IMR-90 (cell line): ENCODE results near the gene PIGW. TPM values are rescaled to one million over a fixed set of nuclear protein-coding genes. Genes with fewer than 3 reads are reported as not detected.

Experiments used
- ATAC-seq: fragments of 200-7000 bp; cut with Tn5 transposase; 2 replicates; pipeline ENCODE4 v1.9.1; 2020; ENCODE audit warnings: low read depth, mild to moderate bottlenecking, moderate library complexity
- BruUV-seq: library from RNA; stranded (reverse); fragments of 400-500 nt; replicated peaks from 2 replicates; lab custom pipeline; 2021; lab: Mats Ljungman, UMichigan
- CTCF ChIA-PET: fragments of 300-600 bp; formaldehyde crosslinking; extraction: SDS; loops from one replicate; lab custom pipeline; 2021; ENCODE audit warnings: antibody characterized with exemption; lab: Yijun Ruan, JAX
- POLR2A ChIA-PET: fragments of 300-600 bp; sonication (Branson Sonifier 250); formaldehyde crosslinking; loops from one replicate; lab custom pipeline; 2022; ENCODE audit warnings: antibody characterized with exemption; ENCODE audit not compliant: unreplicated experiment; lab: Charles Lee
- DNase-seq: peaks from one replicate; pipeline ENCODE4 v3.0.0; 2013
- H2AFZ ChIP-seq: replicated peaks from 2 replicates; pipeline ENCODE3; 2013; ENCODE audit warnings: low read length, mild to moderate bottlenecking; ENCODE audit not compliant: poor library complexity
- H2AK5ac ChIP-seq: 2 replicates; pipeline ENCODE4 v1.6.1; 2013; ENCODE audit warnings: low read depth, low read length, inconsistent platforms
- H2AK9ac ChIP-seq: replicated peaks from 2 replicates; pipeline ENCODE3; 2013; ENCODE audit warnings: mild to moderate bottlenecking, low read depth, low read length, moderate library complexity; ENCODE audit not compliant: poor library complexity
- H2BK120ac ChIP-seq: 2 replicates; pipeline ENCODE4 v1.6.1; 2013; ENCODE audit warnings: low read depth, low read length, inconsistent platforms
- H2BK15ac ChIP-seq: 3 replicates; pipeline ENCODE4 v1.6.1; 2013; ENCODE audit warnings: low read depth, low read length, inconsistent platforms
- H2BK20ac ChIP-seq: 2 replicates; pipeline ENCODE4 v1.6.1; 2013; ENCODE audit warnings: low read depth, mild to moderate bottlenecking, inconsistent platforms, low read length, moderate library complexity
- H2BK5ac ChIP-seq: 2 replicates; pipeline ENCODE4 v1.6.1; 2013; ENCODE audit warnings: mild to moderate bottlenecking, low read depth, low read length, inconsistent platforms; ENCODE audit not compliant: poor library complexity, severe bottlenecking
- H3K14ac ChIP-seq: replicated peaks from 2 replicates; pipeline ENCODE4 v1.6.1; 2013; ENCODE audit warnings: low read depth, low read length, inconsistent platforms
- H3K18ac ChIP-seq: 2 replicates; pipeline ENCODE4 v1.6.1; 2013; ENCODE audit warnings: low read depth, low read length, control low read depth
- H3K23ac ChIP-seq: 2 replicates; pipeline ENCODE4 v1.6.1; 2013; ENCODE audit warnings: low read depth, low read length, inconsistent platforms
- H3K27ac ChIP-seq: 2 replicates; pipeline ENCODE4 v1.5.1; 2013; ENCODE audit warnings: mild to moderate bottlenecking, control low read depth, low read length; ENCODE audit not compliant: insufficient read depth
- H3K27me3 ChIP-seq: 2 replicates; pipeline ENCODE4 v1.6.1; 2013; ENCODE audit warnings: low read length; ENCODE audit not compliant: control insufficient read depth, insufficient read depth
- H3K36me3 ChIP-seq: 2 replicates; pipeline ENCODE4 v1.6.1; 2013; ENCODE audit warnings: low read length, mixed read lengths; ENCODE audit not compliant: control insufficient read depth, insufficient read depth
- H3K4ac ChIP-seq: 2 replicates; pipeline ENCODE4 v1.6.1; 2013; ENCODE audit warnings: low read depth, low read length, inconsistent platforms
- H3K4me1 ChIP-seq: 2 replicates; pipeline ENCODE4 v1.6.1; 2013; ENCODE audit warnings: low read length, mixed read lengths; ENCODE audit not compliant: control insufficient read depth, insufficient read depth
- H3K4me2 ChIP-seq: 2 replicates; pipeline ENCODE4 v1.6.1; 2013; ENCODE audit warnings: low read depth, mild to moderate bottlenecking, control low read depth, low read length, moderate library complexity
- H3K4me3 ChIP-seq: 2 replicates; pipeline ENCODE4 v1.5.1; 2013; ENCODE audit warnings: low read depth, mild to moderate bottlenecking, control low read depth, low read length, moderate library complexity; ENCODE audit not compliant: insufficient read depth
- H3K56ac ChIP-seq: 2 replicates; pipeline ENCODE4 v1.6.1; 2013; ENCODE audit warnings: low read length, inconsistent platforms; ENCODE audit not compliant: insufficient read depth; ENCODE audit errors: extremely low read depth
- H3K79me1 ChIP-seq, 2 experiments: 2 replicates each; pipeline ENCODE4 v1.6.1; 2013; ENCODE audit warnings: low read length in 2 of 2, inconsistent platforms in 1 of 2, low read depth in 1 of 2
- H3K9ac ChIP-seq: 2 replicates; pipeline ENCODE4 v1.6.1; 2013; ENCODE audit warnings: low read depth, low read length, control low read depth
- H3K9me1 ChIP-seq: 2 replicates; pipeline ENCODE4 v1.6.1; 2013; ENCODE audit warnings: low read length, inconsistent platforms; ENCODE audit not compliant: insufficient read depth
- H3K9me3 ChIP-seq: 2 replicates; pipeline ENCODE4 v1.6.1; 2013; ENCODE audit warnings: low read length; ENCODE audit not compliant: control insufficient read depth, insufficient read depth
- H4K20me1 ChIP-seq: 2 replicates; pipeline ENCODE4 v1.6.1; 2013; ENCODE audit warnings: low read length, inconsistent platforms; ENCODE audit not compliant: insufficient read depth
- H4K5ac ChIP-seq: 2 replicates; pipeline ENCODE4 v1.6.1; 2013; ENCODE audit warnings: mild to moderate bottlenecking, low read depth, low read length, control low read depth
- H4K8ac ChIP-seq, 2 experiments: 2 replicates each; pipeline ENCODE4 v1.6.1; 2013; ENCODE audit warnings: low read depth in 2 of 2, low read length in 2 of 2, control low read depth in 1 of 2, inconsistent platforms in 1 of 2
- H4K91ac ChIP-seq: 2 replicates; pipeline ENCODE4 v1.6.1; 2013; ENCODE audit warnings: low read depth, low read length, inconsistent platforms; ENCODE audit not compliant: insufficient read depth
- BHLHE40 ChIP-seq: fragments of 150-350 bp; IDR thresholded peaks from 2 replicates; pipeline ENCODE4 v1.6.1; 2016; ENCODE audit warnings: mild to moderate bottlenecking, low read depth, low read length
- CEBPB ChIP-seq: IDR thresholded peaks from 2 replicates; pipeline ENCODE4 v1.6.1; 2012; ENCODE audit warnings: low read depth, low read length, improper control_type of control experiment
- CHD1 ChIP-seq: IDR thresholded peaks from 2 replicates; pipeline ENCODE4 v1.6.1; 2012; ENCODE audit warnings: low read depth, low read length, improper control_type of control experiment
- ELK1 ChIP-seq: fragments of 150-350 bp; IDR thresholded peaks from 2 replicates; pipeline ENCODE4 v1.6.1; 2016; ENCODE audit warnings: low read depth, mild to moderate bottlenecking, low read length, moderate library complexity, borderline replicate concordance
- FOS ChIP-seq: fragments of 150-350 bp; IDR thresholded peaks from 2 replicates; pipeline ENCODE4 v1.6.1; 2016; ENCODE audit warnings: low read depth, low read length
- NFE2L2 ChIP-seq: fragments of 150-350 bp; IDR thresholded peaks from 2 replicates; pipeline ENCODE4 v1.6.1; 2016; ENCODE audit warnings: low read depth, mild to moderate bottlenecking, low read length
- POLR2A ChIP-seq: IDR thresholded peaks from 2 replicates; pipeline ENCODE4 v1.6.1; 2012; ENCODE audit warnings: mild to moderate bottlenecking, low read depth, low read length
- RAD21 ChIP-seq: IDR thresholded peaks from 2 replicates; pipeline ENCODE4 v1.6.1; 2012; ENCODE audit warnings: low read length, improper control_type of control experiment
- RCOR1 ChIP-seq: IDR thresholded peaks from 2 replicates; pipeline ENCODE4 v1.6.1; 2012; ENCODE audit warnings: mild to moderate bottlenecking, low read length, improper control_type of control experiment; ENCODE audit not compliant: insufficient replicate concordance
- RFX5 ChIP-seq: IDR thresholded peaks from 2 replicates; pipeline ENCODE4 v1.8.0; 2012; ENCODE audit warnings: low read depth, mild to moderate bottlenecking, low read length, moderate library complexity
- SMC3 ChIP-seq: fragments of 150-350 bp; IDR thresholded peaks from 2 replicates; pipeline ENCODE4 v1.6.1; 2016; ENCODE audit warnings: low read depth, mild to moderate bottlenecking, antibody characterized with exemption, low read length, moderate library complexity
- USF2 ChIP-seq: fragments of 150-350 bp; IDR thresholded peaks from 2 replicates; pipeline ENCODE4 v1.6.1; 2017; ENCODE audit warnings: mild to moderate bottlenecking, antibody characterized with exemption, low read length, low read depth
- WGBS, 2 experiments: methylation state at CpG; one replicate each; pipeline versions ENCODE4 v1.1.5 to v1.1.7; 2013; ENCODE audit warnings: missing lambda C conversion rate in 2 of 2; ENCODE audit not compliant: insufficient read length in 1 of 2; ENCODE audit errors: extremely low coverage in 2 of 2; 5-methylcytosine and 5-hydroxymethylcytosine counted together
- dilution Hi-C: fragments of 300-500 bp; cut with HindIII; formaldehyde crosslinking; loops from one replicate; pipeline ENCODE4 v1.14.3; 2018; ENCODE audit warnings: low sequenced_read_pairs; ENCODE audit not compliant: unreplicated experiment
- in situ Hi-C: fragments of 300-500 bp; cut with MboI; formaldehyde crosslinking; loops from 3 replicates; pipeline ENCODE4 v1.14.3; 2019; ENCODE audit warnings: low sequenced_read_pairs, inconsistent platforms, mixed read lengths
- intact Hi-C: fragments of 100-400 bp; cut with micrococcal nuclease; formaldehyde crosslinking; loops from 2 replicates; pipeline ENCODE4 v1.10.0; 2022
- polyA plus RNA-seq, 3 experiments: library from polyadenylated mRNA; depleted of rRNA; stranded (reverse); fragments of >200 nt; gene quantifications; 2 replicates each; pipeline ENCODE4 v1.2.3, GENCODE V29; 2012; ENCODE audit warnings: low replicate concordance in 1 of 3
- total RNA-seq: library from RNA; depleted of rRNA; stranded (reverse); fragments of >200 nt; gene quantifications from 2 replicates; pipeline ENCODE4 v1.2.3, GENCODE V29; 2012

The PIGW gene
- total and polyA plus RNA-seq, 2 of the 4 experiments (the other 2 are of a cell fraction): 4.5 to 5.5 TPM

- no peak for TF ChIP-seq FOS
- no peak for TF ChIP-seq POLR2A
- no peak for TF ChIP-seq RFX5
- no peak for TF ChIP-seq RAD21
- TF ChIP-seq BHLHE40: no peak
- no peak for TF ChIP-seq CEBPB
- TF ChIP-seq RCOR1: no peak
- no peak for TF ChIP-seq NFE2L2
- TF ChIP-seq CHD1: no peak
- TF ChIP-seq USF2: no peak
- TF ChIP-seq SMC3: no peak
- TF ChIP-seq ELK1: no peak
- no peak overlapping the region for H4K91ac ChIP-seq
- H4K8ac ChIP-seq: no peak overlapping the region
- no peaks in the 10 kb centered on the region for H3K4me1 ChIP-seq
- H2BK20ac ChIP-seq: no peak overlapping the region
- H2BK120ac ChIP-seq: no peak overlapping the region
- H3K23ac ChIP-seq: no peak overlapping the region
- ChIA-PET CTCF (no interaction called here), POLR2A (no interaction called here)
- dilution Hi-C loops (no loop called here), intact Hi-C loops (no loop called here), in situ Hi-C loops (no loop called here)
- no peak overlapping the region for H3K4me3 ChIP-seq
- H2AFZ ChIP-seq: no peak overlapping the region
- H2AK9ac ChIP-seq: no peak overlapping the region
- no peak overlapping the region for H2BK15ac ChIP-seq
- H4K5ac ChIP-seq: no peak overlapping the region
- WGBS, 2 experiments: 95% methylated on average over 4 of the region's 9 CpGs; no CpG with 5 or more reads in 1 of the 2 experiments
- peaks cover 48% of the 10 kb centered on the region for H3K36me3 ChIP-seq
- no peak overlapping the region for H3K56ac ChIP-seq
- no peak overlapping the region for H3K27ac ChIP-seq
- no TSS peak for BruUV-seq
- H3K27me3 ChIP-seq: no peaks in the 10 kb centered on the region
- H3K9me1 ChIP-seq: no peaks in the 10 kb centered on the region
- no peaks in the 10 kb centered on the region for H3K9me3 ChIP-seq
- DNase-seq (no peak), ATAC-seq (no peak)
- H3K9ac ChIP-seq: no peak overlapping the region
- H3K79me1 ChIP-seq: peaks cover 0 to 5% of the 10 kb centered on the region in 2 experiments; a peak in 1 of 4 replicates
- no peak overlapping the region for H3K18ac ChIP-seq
- no peak overlapping the region for H3K4ac ChIP-seq
- H4K20me1 ChIP-seq: no peaks in the 10 kb centered on the region
- H3K4me2 ChIP-seq: no peak overlapping the region
- no peak overlapping the region for H3K14ac ChIP-seq
- no peak overlapping the region for H2AK5ac ChIP-seq
- H2BK5ac ChIP-seq: no peak overlapping the region
These were observed 36.6 kb upstream of the PIGW start for GRCh38 chr17:36498155-36498554.
